ENCODE measurements around the gene UNC5C.

DNA sequence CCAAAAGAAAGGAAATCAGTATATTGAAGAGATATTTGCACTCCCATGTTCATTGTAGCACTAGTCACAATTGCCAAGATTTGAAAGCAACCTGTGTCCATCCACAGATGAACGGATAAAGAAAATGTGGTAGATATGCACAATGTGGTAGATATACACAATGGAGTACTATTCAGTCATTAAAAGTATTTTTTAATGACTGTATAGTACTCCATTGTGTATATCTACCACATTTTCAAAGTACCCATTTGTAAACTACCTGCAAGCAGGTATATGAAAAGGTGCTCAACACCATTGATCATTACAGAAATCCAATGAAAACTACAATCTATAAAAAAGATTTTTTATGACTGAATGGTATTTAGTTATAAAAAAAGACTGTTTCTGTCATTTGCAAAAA lies 200.4 kb downstream of the UNC5C start:
- TF ChIP-seq, protein P1, sequence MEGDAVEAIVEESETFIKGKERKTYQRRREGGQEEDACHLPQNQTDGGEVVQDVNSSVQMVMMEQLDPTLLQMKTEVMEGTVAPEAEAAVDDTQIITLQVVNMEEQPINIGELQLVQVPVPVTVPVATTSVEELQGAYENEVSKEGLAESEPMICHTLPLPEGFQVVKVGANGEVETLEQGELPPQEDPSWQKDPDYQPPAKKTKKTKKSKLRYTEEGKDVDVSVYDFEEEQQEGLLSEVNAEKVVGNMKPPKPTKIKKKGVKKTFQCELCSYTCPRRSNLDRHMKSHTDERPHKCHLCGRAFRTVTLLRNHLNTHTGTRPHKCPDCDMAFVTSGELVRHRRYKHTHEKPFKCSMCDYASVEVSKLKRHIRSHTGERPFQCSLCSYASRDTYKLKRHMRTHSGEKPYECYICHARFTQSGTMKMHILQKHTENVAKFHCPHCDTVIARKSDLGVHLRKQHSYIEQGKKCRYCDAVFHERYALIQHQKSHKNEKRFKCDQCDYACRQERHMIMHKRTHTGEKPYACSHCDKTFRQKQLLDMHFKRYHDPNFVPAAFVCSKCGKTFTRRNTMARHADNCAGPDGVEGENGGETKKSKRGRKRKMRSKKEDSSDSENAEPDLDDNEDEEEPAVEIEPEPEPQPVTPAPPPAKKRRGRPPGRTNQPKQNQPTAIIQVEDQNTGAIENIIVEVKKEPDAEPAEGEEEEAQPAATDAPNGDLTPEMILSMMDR (IDR thresholded peaks at IDR 0.05; ENCODE audit: low read length) = no peak
- no peak for TF ChIP-seq EZH2 (IDR thresholded peaks at IDR 0.05; ENCODE audit: borderline replicate concordance, low read length)
